GM12874 (cell line): ENCODE results near the gene C4orf36.
A peak's percentile ranks its signal among the peaks of the same experiment; 100 is the strongest.

Experiments used
- CTCF ChIP-seq: IDR thresholded peaks from 2 replicates; pipeline ENCODE4 v1.5.1; 2011; ENCODE audit warnings: low read depth, mild to moderate bottlenecking, control low read depth, low read length, moderate library complexity; ENCODE audit not compliant: insufficient read depth

The C4orf36 gene

GRCh38 chr4:86910369-86910768 lies 18.1 kb upstream of the C4orf36 start:
- TF ChIP-seq CTCF = no peak

GRCh38 chr4:86909546-86910295 lies 17.5 kb upstream of the C4orf36 start:
- TF ChIP-seq CTCF = no peak

- TF ChIP-seq CTCF = no peak
Observed at GRCh38 chr4:86908251-86908657, 16.0 kb upstream of the C4orf36 start.

- no peak for TF ChIP-seq CTCF
Observed at GRCh38 chr4:86901864-86902263, 9.6 kb upstream of the C4orf36 start.

- TF ChIP-seq CTCF = peak; percentile 42; the same call in 1 of the 2 replicates
Observed at GRCh38 chr4:86898562-86898961, 6.3 kb upstream of the C4orf36 start.

GRCh38 chr4:86896596-86896995 lies 4.4 kb upstream of the C4orf36 start:
- no peak for TF ChIP-seq CTCF

GRCh38 chr4:86895692-86896488 lies 3.7 kb upstream of the C4orf36 start:
- peak; percentile 53; the same call in 1 of the 2 replicates for TF ChIP-seq CTCF
